Neural progenitor cell (in vitro differentiated cells): ENCODE measurements around the gene DSTN.

ENCODE experiments used
- EZH2 ChIP-seq: fragments of 200-600 bp; sonication (generic); IDR thresholded peaks from 2 replicates; pipeline ENCODE4 v1.6.1; 2017; ENCODE audit warnings: antibody characterized with exemption, mild to moderate bottlenecking, moderate library complexity
- TF ChIP-seq, protein P1 (sequence below): fragments of 200-600 bp; sonication (generic); IDR thresholded peaks from 2 replicates; pipeline ENCODE4 v1.5.1; 2017; ENCODE audit warnings: antibody characterized with exemption, mild to moderate bottlenecking

DNA sequence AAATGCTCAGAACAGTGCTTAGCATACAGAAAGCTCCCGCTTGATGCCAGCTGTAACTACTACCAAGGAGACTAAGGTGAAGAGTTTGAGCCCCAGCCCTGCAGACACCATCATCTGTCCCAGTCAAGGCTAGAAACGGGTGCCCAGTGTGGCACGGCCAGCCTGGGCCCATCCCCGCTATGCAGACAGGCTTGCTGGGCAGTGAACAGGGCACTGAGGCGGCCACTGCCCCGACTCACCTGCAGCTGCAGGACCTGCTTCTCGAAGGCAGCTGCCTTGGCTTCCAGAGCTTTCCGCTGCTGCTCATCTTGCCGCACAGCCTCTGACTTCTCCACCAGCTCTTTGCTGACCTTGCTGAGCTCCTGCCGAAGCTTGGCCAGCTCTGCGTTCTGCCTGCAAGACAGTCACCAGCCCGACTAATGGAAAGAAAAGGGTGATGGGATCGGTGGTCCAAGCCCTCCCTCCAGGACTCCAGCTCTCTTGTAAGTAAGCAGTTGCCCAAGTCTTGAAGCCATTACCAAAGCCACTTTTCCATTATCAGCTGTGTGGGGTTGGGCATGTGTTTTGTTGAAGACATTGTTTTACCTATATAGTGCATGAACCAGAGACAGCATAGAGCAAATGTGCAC, 63.5 kb downstream of the DSTN start:
- TF ChIP-seq, protein P1, sequence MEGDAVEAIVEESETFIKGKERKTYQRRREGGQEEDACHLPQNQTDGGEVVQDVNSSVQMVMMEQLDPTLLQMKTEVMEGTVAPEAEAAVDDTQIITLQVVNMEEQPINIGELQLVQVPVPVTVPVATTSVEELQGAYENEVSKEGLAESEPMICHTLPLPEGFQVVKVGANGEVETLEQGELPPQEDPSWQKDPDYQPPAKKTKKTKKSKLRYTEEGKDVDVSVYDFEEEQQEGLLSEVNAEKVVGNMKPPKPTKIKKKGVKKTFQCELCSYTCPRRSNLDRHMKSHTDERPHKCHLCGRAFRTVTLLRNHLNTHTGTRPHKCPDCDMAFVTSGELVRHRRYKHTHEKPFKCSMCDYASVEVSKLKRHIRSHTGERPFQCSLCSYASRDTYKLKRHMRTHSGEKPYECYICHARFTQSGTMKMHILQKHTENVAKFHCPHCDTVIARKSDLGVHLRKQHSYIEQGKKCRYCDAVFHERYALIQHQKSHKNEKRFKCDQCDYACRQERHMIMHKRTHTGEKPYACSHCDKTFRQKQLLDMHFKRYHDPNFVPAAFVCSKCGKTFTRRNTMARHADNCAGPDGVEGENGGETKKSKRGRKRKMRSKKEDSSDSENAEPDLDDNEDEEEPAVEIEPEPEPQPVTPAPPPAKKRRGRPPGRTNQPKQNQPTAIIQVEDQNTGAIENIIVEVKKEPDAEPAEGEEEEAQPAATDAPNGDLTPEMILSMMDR: no peak
- TF ChIP-seq EZH2: no peak
